GM18520 (cell line): Measurements from ENCODE around the gene ARAP1.

ENCODE experiments used
- ATAC-seq: cut with Tn5 transposase; IDR thresholded peaks from one replicate; pipeline ENCODE4 v1.9.1; 2021; ENCODE audit not compliant: unreplicated experiment

Gene ARAP1

GRCh38 chr11:72642043-72642883, 109.9 kb downstream of the ARAP1 start:
- no peak for ATAC-seq

- ATAC-seq: no peak
Observed at GRCh38 chr11:72641522-72642042, 110.6 kb downstream of the ARAP1 start.

DNA sequence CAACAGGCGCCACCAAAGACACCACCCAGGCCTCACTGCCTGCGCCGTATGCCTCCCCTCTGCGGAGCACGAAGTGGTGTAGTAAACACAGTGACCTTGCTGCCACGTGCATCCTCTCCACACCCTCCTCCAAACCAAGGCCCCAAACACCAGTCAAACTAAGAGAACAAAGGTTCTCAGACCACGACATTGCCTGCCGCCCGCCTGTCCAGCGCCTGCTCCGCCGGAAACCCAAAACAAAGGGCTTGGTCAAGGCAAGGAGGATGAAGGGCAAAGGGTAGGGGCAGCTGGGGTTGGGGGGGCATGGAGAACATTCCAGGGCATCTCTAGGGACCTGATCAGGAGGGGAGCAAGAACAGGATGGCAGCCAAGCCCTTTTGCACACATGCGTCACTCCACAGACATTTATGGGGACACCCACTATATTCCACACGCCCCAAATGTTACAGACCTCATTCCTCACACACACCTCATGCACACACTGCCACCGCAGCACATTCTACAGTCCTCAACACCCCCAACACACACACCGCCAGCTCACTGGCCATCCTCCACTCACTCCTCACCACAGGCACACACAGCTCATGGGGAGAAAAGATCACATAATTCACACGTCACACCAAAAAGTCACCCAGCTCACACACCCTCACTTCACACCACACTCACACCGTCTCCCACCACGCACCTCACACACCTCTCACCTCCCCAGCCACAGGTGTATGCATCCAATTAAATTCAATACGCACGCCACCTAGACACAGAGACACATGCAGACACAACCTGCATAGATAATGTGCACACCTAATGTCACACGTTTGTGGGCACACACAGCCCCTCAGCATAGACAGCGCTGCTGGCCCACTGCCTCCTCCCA, 112.5 kb downstream of the ARAP1 start:
- ATAC-seq: no peak

- no peak for ATAC-seq
Observed at GRCh38 chr11:72637926-72638325, 114.3 kb downstream of the ARAP1 start.

DNA sequence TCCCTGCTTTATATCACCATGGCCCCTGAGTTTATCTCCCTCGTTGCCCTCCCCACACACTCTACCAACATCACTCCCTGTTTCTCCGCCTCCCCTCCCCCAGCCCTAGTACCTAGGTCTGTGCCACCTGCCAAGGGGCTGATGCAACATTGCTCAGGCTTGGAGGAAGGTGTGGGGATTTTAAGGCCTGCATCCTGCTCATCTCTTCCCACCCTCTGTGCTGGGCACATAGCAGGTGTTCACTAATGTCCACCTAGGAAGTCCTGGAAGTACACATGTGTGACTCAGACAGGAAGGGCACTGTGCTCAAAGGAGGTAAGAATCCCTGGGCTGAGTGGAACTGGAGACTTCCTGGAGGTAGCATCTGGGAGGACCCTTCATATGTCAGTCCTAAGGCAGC, 115.0 kb downstream of the ARAP1 start:
- ATAC-seq: no peak

GRCh38 chr11:72636376-72636775, 115.8 kb downstream of the ARAP1 start:
- no peak for ATAC-seq

- ATAC-seq: no peak
Observed at GRCh38 chr11:72635933-72636332, 116.3 kb downstream of the ARAP1 start.

DNA sequence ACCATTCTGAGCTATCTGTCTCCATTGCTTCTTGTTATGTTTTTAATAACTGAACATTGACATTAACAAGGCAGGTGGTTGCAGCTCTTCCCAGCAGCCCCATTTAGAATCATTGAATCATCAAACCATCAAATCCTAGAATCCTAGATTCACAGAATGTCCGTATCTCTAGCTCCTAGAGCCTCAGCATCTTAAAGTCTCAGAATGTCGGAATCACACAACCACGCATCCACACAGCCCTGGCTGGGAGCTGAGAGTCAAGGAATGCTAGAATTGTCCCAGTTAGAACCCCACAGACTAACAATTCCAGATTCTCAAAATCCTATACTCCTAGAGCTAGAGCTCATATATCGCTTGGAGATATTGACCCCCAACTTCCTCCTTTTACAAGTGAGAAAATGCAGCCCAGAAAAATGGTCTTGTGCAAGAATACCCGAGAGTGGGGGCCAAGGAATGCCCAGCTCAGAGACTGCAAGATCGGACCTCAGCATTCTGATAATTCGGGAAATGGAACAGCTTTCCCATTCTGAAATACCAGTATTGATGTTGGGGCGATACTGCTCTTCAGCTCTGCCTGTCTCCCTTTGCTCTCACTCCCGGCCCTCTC, 116.8 kb downstream of the ARAP1 start:
- no peak for ATAC-seq
